ENCODE results near the gene RDX.

Gene RDX

GRCh38 chr11:110153474-110153873 lies 142.9 kb downstream of the RDX start:
- Histone ChIP-seq H3K4me1 (ENCODE audit: control insufficient read depth, insufficient read depth, low read length) (0 out of 2 replicates have a peak, but pooled peaks cover 6% of the 10 kb centered on the region), H3K4me3 (ENCODE audit: low read depth, low read length) (no peak overlapping the region), H3K9me3 (ENCODE audit: control insufficient read depth, insufficient read depth, low read depth, low read length) (no peaks in the 10 kb centered on the region)

GRCh38 chr11:110152199-110152598 lies 144.2 kb downstream of the RDX start:
- no peak overlapping the region for H3K9ac ChIP-seq (ENCODE audit: low read length)
- no peaks in the 10 kb centered on the region; the same call in 1 of the 2 replicates for H3K36me3 ChIP-seq (ENCODE audit: control insufficient read depth, insufficient read depth, low read length)
- no peaks in the 10 kb centered on the region for H3K27me3 ChIP-seq (ENCODE audit: control insufficient read depth, insufficient read depth, low read length)
- H3K4me1 ChIP-seq (ENCODE audit: control insufficient read depth, insufficient read depth, low read length) = peaks cover 10% of the 10 kb centered on the region; the same call in 1 of the 2 replicates
- no peak overlapping the region for H3K4me3 ChIP-seq (ENCODE audit: low read depth, low read length)
- no peak overlapping the region for H3K27ac ChIP-seq (ENCODE audit: low read depth, low read length)
- H3K9me3 ChIP-seq (ENCODE audit: control insufficient read depth, insufficient read depth, low read depth, low read length) = no peaks in the 10 kb centered on the region

More at GRCh38 chr11:110153474-110153873, 142.9 kb downstream of the RDX start:
- H3K36me3 ChIP-seq (ENCODE audit: control insufficient read depth, insufficient read depth, low read length) = no peaks in the 10 kb centered on the region; the same call in 1 of the 2 replicates
- no peak overlapping the region for H3K9ac ChIP-seq (ENCODE audit: low read length)
- H3K27me3 ChIP-seq (ENCODE audit: control insufficient read depth, insufficient read depth, low read length) = no peaks in the 10 kb centered on the region
- H3K27ac ChIP-seq (ENCODE audit: low read depth, low read length) = no peak overlapping the region

GRCh38 chr11:110148775-110149744 lies 147.4 kb downstream of the RDX start:
- H3K27ac ChIP-seq (ENCODE audit: low read depth, low read length) = no peak overlapping the region
- H3K27me3 ChIP-seq (ENCODE audit: control insufficient read depth, insufficient read depth, low read length) = no peaks in the 10 kb centered on the region
- H3K4me3 ChIP-seq (ENCODE audit: low read depth, low read length) = no peak overlapping the region
- H3K9me3 ChIP-seq (ENCODE audit: control insufficient read depth, insufficient read depth, low read depth, low read length) = no peaks in the 10 kb centered on the region
- no peaks in the 10 kb centered on the region; the same call in 1 of the 2 replicates for H3K36me3 ChIP-seq (ENCODE audit: control insufficient read depth, insufficient read depth, low read length)
- H3K9ac ChIP-seq (ENCODE audit: low read length) = no peak overlapping the region
- H3K4me1 ChIP-seq (ENCODE audit: control insufficient read depth, insufficient read depth, low read length) = peaks cover 10% of the 10 kb centered on the region; the same call in 1 of the 2 replicates

GRCh38 chr11:110147962-110148709 lies 148.3 kb downstream of the RDX start:
- Histone ChIP-seq H3K36me3 (ENCODE audit: control insufficient read depth, insufficient read depth, low read length) (no peaks in the 10 kb centered on the region), H3K9ac (ENCODE audit: low read length) (no peak overlapping the region), H3K27me3 (ENCODE audit: control insufficient read depth, insufficient read depth, low read length) (no peaks in the 10 kb centered on the region), H3K4me1 (ENCODE audit: control insufficient read depth, insufficient read depth, low read length) (peaks cover 10% of the 10 kb centered on the region; the same call in 1 of the 2 replicates), H3K27ac (ENCODE audit: low read depth, low read length) (no peak overlapping the region), H3K4me3 (ENCODE audit: low read depth, low read length) (no peak overlapping the region), H3K9me3 (ENCODE audit: control insufficient read depth, insufficient read depth, low read depth, low read length) (no peaks in the 10 kb centered on the region)

GRCh38 chr11:110141812-110142211 lies 154.6 kb downstream of the RDX start:
- Histone ChIP-seq H3K9me3 (ENCODE audit: control insufficient read depth, insufficient read depth, low read depth, low read length) (no peaks in the 10 kb centered on the region), H3K4me3 (ENCODE audit: low read depth, low read length) (no peak overlapping the region), H3K27ac (ENCODE audit: low read depth, low read length) (no peak overlapping the region), H3K27me3 (ENCODE audit: control insufficient read depth, insufficient read depth, low read length) (no peaks in the 10 kb centered on the region), H3K9ac (ENCODE audit: low read length) (no peak overlapping the region), H3K36me3 (ENCODE audit: control insufficient read depth, insufficient read depth, low read length) (no peaks in the 10 kb centered on the region), H3K4me1 (ENCODE audit: control insufficient read depth, insufficient read depth, low read length) (no peaks in the 10 kb centered on the region)

GRCh38 chr11:110134110-110134509 lies 162.3 kb downstream of the RDX start:
- Histone ChIP-seq H3K4me3 (ENCODE audit: low read depth, low read length) (no peak overlapping the region), H3K9me3 (ENCODE audit: control insufficient read depth, insufficient read depth, low read depth, low read length) (no peaks in the 10 kb centered on the region), H3K27me3 (ENCODE audit: control insufficient read depth, insufficient read depth, low read length) (no peaks in the 10 kb centered on the region), H3K9ac (ENCODE audit: low read length) (no peak overlapping the region), H3K4me1 (ENCODE audit: control insufficient read depth, insufficient read depth, low read length) (peaks cover 13% of the 10 kb centered on the region), H3K27ac (ENCODE audit: low read depth, low read length) (no peak overlapping the region), H3K36me3 (ENCODE audit: control insufficient read depth, insufficient read depth, low read length) (no peaks in the 10 kb centered on the region)

- Histone ChIP-seq H3K9me3 (ENCODE audit: control insufficient read depth, insufficient read depth, low read depth, low read length) (no peaks in the 10 kb centered on the region), H3K27me3 (ENCODE audit: control insufficient read depth, insufficient read depth, low read length) (no peaks in the 10 kb centered on the region), H3K27ac (ENCODE audit: low read depth, low read length) (no peak overlapping the region), H3K4me1 (ENCODE audit: control insufficient read depth, insufficient read depth, low read length) (peaks cover 21% of the 10 kb centered on the region), H3K9ac (ENCODE audit: low read length) (no peak overlapping the region), H3K36me3 (ENCODE audit: control insufficient read depth, insufficient read depth, low read length) (no peaks in the 10 kb centered on the region), H3K4me3 (ENCODE audit: low read depth, low read length) (no peak overlapping the region)
Observed at GRCh38 chr11:110133160-110133559, 163.3 kb downstream of the RDX start.

GRCh38 chr11:110131386-110132123 lies 164.9 kb downstream of the RDX start:
- H3K4me3 ChIP-seq (ENCODE audit: low read depth, low read length) = no peak overlapping the region
- no peaks in the 10 kb centered on the region for H3K27me3 ChIP-seq (ENCODE audit: control insufficient read depth, insufficient read depth, low read length)
- H3K9ac ChIP-seq (ENCODE audit: low read length) = no peak overlapping the region
- no peak overlapping the region for H3K27ac ChIP-seq (ENCODE audit: low read depth, low read length)
- H3K9me3 ChIP-seq (ENCODE audit: control insufficient read depth, insufficient read depth, low read depth, low read length) = no peaks in the 10 kb centered on the region
- no peaks in the 10 kb centered on the region for H3K36me3 ChIP-seq (ENCODE audit: control insufficient read depth, insufficient read depth, low read length)
- peaks cover 24% of the 10 kb centered on the region for H3K4me1 ChIP-seq (ENCODE audit: control insufficient read depth, insufficient read depth, low read length)

GRCh38 chr11:110130642-110131238 lies 165.7 kb downstream of the RDX start:
- H3K27ac ChIP-seq (ENCODE audit: low read depth, low read length) = no peak overlapping the region
- H3K36me3 ChIP-seq (ENCODE audit: control insufficient read depth, insufficient read depth, low read length) = no peaks in the 10 kb centered on the region
- H3K4me3 ChIP-seq (ENCODE audit: low read depth, low read length) = no peak overlapping the region
- peaks cover 24% of the 10 kb centered on the region for H3K4me1 ChIP-seq (ENCODE audit: control insufficient read depth, insufficient read depth, low read length)
- H3K9me3 ChIP-seq (ENCODE audit: control insufficient read depth, insufficient read depth, low read depth, low read length) = no peaks in the 10 kb centered on the region
- no peaks in the 10 kb centered on the region for H3K27me3 ChIP-seq (ENCODE audit: control insufficient read depth, insufficient read depth, low read length)
- H3K9ac ChIP-seq (ENCODE audit: low read length) = no peak overlapping the region

- no peaks in the 10 kb centered on the region for H3K27me3 ChIP-seq (ENCODE audit: control insufficient read depth, insufficient read depth, low read length)
- peaks cover 24% of the 10 kb centered on the region for H3K4me1 ChIP-seq (ENCODE audit: control insufficient read depth, insufficient read depth, low read length)
- peak overlapping the region; percentile 63; the same call in 1 of the 2 replicates for H3K27ac ChIP-seq (ENCODE audit: low read depth, low read length)
- H3K9ac ChIP-seq (ENCODE audit: low read length) = no peak overlapping the region
- no peaks in the 10 kb centered on the region for H3K36me3 ChIP-seq (ENCODE audit: control insufficient read depth, insufficient read depth, low read length)
- H3K4me3 ChIP-seq (ENCODE audit: low read depth, low read length) = no peak overlapping the region
- H3K9me3 ChIP-seq (ENCODE audit: control insufficient read depth, insufficient read depth, low read depth, low read length) = no peaks in the 10 kb centered on the region
Observed at GRCh38 chr11:110128161-110128560, 168.3 kb downstream of the RDX start.
